Measurements from ENCODE around the gene DMTF1. TPM values are rescaled to one million over a fixed set of nuclear protein-coding genes. Genes with fewer than 3 reads are reported as not detected.

Gene DMTF1
- total and polyA plus RNA-seq, 2 of the 4 experiments (the other 2 are of a cell fraction) = 59.0 to 69.0 TPM

DNA sequence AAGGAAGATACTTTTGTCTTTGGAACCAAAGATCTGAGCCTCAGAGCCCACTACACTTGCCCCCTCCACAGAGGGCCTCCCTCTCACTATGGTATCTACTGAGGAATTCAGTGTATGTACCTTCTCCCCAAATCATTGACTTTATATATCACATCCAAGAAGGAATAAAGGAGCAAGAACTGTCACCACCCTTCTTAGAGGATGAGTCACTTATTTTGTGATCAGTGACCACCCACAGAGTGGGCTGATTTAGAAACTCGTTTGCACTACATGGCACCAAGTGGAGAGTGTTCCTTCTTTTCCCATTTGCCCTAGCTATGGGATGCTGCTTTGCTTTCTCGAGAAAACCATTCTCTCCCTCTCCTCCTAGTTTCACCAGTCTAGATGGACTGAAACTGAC is 61.6 kb downstream of the DMTF1 start:
- H4K5ac ChIP-seq (ENCODE audit: low read depth, low read length) = no peak overlapping the region
- no peak overlapping the region for H3K4ac ChIP-seq (ENCODE audit: low read depth, low read length)
- H2AK5ac ChIP-seq (ENCODE audit: low read depth, low read length) = no peak overlapping the region
- BruUV-seq (replicated peaks) = no TSS peak
- CTCF ChIA-PET = no interaction called here
- no peak overlapping the region for H2AK9ac ChIP-seq (replicated peaks; ENCODE audit: low read depth, low read length, poor library complexity)
- peaks cover 17% of the 10 kb centered on the region for H3K9me1 ChIP-seq (ENCODE audit: insufficient read depth, low read length)
- no peak overlapping the region for H3K18ac ChIP-seq (ENCODE audit: low read depth, low read length)
- no peak; the same call in 1 of the 2 replicates for ATAC-seq (ENCODE audit: low read depth)
- intact Hi-C loops (cut with micrococcal nuclease) = no loop called here
- H4K91ac ChIP-seq (ENCODE audit: insufficient read depth, low read depth, low read length) = no peak overlapping the region
- H3K4me3 ChIP-seq (ENCODE audit: insufficient read depth, low read depth, low read length) = no peak overlapping the region
- no peak overlapping the region for H3K56ac ChIP-seq (ENCODE audit: extremely low read depth, insufficient read depth, low read length)
- H3K36me3 ChIP-seq (ENCODE audit: control insufficient read depth, insufficient read depth, low read length) = peaks cover 4% of the 10 kb centered on the region
- in situ Hi-C loops (cut with MboI; ENCODE audit: low sequenced_read_pairs) = no loop called here
- H2BK5ac ChIP-seq (ENCODE audit: low read depth, low read length, poor library complexity, severe bottlenecking) = no peak overlapping the region
- peaks cover 5% of the 10 kb centered on the region for H3K4me1 ChIP-seq (ENCODE audit: control insufficient read depth, insufficient read depth, low read length)
- H3K27me3 ChIP-seq (ENCODE audit: control insufficient read depth, insufficient read depth, low read length) = no peaks in the 10 kb centered on the region
- peaks cover 8% of the 10 kb centered on the region for H4K20me1 ChIP-seq (ENCODE audit: insufficient read depth, low read length)
- dilution Hi-C loops (cut with HindIII; ENCODE audit: low sequenced_read_pairs, unreplicated experiment) = no loop called here
- H2BK15ac ChIP-seq (ENCODE audit: low read depth, low read length) = no peak overlapping the region
- POLR2A ChIA-PET (ENCODE audit: unreplicated experiment) = no interaction called here
- H2BK20ac ChIP-seq (ENCODE audit: low read depth, low read length) = no peak overlapping the region
- no peak for TF ChIP-seq RCOR1 (IDR thresholded peaks at IDR 0.05; ENCODE audit: insufficient replicate concordance, low read length)
- TF ChIP-seq POLR2A (IDR thresholded peaks at IDR 0.05; ENCODE audit: low read depth, low read length) = no peak
- TF ChIP-seq MAZ (IDR thresholded peaks at IDR 0.05; ENCODE audit: borderline replicate concordance, low read depth, low read length) = no peak
- TF ChIP-seq, protein P1, sequence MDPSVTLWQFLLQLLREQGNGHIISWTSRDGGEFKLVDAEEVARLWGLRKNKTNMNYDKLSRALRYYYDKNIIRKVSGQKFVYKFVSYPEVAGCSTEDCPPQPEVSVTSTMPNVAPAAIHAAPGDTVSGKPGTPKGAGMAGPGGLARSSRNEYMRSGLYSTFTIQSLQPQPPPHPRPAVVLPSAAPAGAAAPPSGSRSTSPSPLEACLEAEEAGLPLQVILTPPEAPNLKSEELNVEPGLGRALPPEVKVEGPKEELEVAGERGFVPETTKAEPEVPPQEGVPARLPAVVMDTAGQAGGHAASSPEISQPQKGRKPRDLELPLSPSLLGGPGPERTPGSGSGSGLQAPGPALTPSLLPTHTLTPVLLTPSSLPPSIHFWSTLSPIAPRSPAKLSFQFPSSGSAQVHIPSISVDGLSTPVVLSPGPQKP (IDR thresholded peaks at IDR 0.05; ENCODE audit: borderline replicate concordance, low read depth, low read length) = no peak
- 0 out of 2 replicates have a peak, but pooled peaks have one; percentile 26 for TF ChIP-seq FOS (IDR thresholded peaks at IDR 0.05; ENCODE audit: low read depth, low read length)
- no peak for TF ChIP-seq NFE2L2 (IDR thresholded peaks at IDR 0.05; ENCODE audit: low read depth, low read length)
- no peak for TF ChIP-seq RAD21 (IDR thresholded peaks at IDR 0.05; ENCODE audit: low read length)
- H3K14ac ChIP-seq (replicated peaks; ENCODE audit: low read depth, low read length) = 0 out of 2 replicates have a peak overlapping the region, but pooled peaks have one; percentile 14
- no peak for DNase-seq
- peaks cover 35 to 69% of the 10 kb centered on the region in 2 experiments for H3K79me1 ChIP-seq (ENCODE audit: low read depth in 1 of 2, low read length in 2 of 2)
- no peak overlapping the region for H4K8ac ChIP-seq (ENCODE audit: low read depth in 2 of 2, low read length in 2 of 2)
- WGBS, 2 experiments (ENCODE audit: extremely low coverage in 2 of 2, insufficient read length in 1 of 2) = no CpG with 5 or more reads among the region's 2 CpGs
- H3K23ac ChIP-seq (ENCODE audit: low read depth, low read length) = no peak overlapping the region
- H3K9me3 ChIP-seq (ENCODE audit: control insufficient read depth, insufficient read depth, low read length) = no peaks in the 10 kb centered on the region
- no peak overlapping the region for H3K4me2 ChIP-seq (ENCODE audit: low read depth, low read length)
- H2AFZ ChIP-seq (replicated peaks; ENCODE audit: low read length, poor library complexity) = no peak overlapping the region
- H3K27ac ChIP-seq (ENCODE audit: insufficient read depth, low read length) = no peak overlapping the region
- no peak overlapping the region for H3K9ac ChIP-seq (ENCODE audit: low read depth, low read length)
- H2BK120ac ChIP-seq (ENCODE audit: low read depth, low read length) = no peak overlapping the region

All from IMR-90 (cell line).